Measurements from ENCODE around the gene ACMSD.
"Not testable (repeated sequence)": the region's sequence is repeated elsewhere in the genome, so short reads cannot be mapped to it uniquely, and the experiment has no call there.

ACMSD gene

GRCh38 chr2:134800341-134800740 is 38.1 kb upstream of the ACMSD start:
- no peak overlapping the region for H3K4me3 ChIP-seq (ENCODE audit: low read length)
- TF ChIP-seq CTCF (IDR thresholded peaks at IDR 0.05; ENCODE audit: insufficient read depth, low read depth, low read length, missing control alignments), result no peak
- DNase-seq (ENCODE audit: low read depth), result no peak

- DNase-seq (ENCODE audit: low read depth); H3K4me3 ChIP-seq (ENCODE audit: low read length): not testable (repeated sequence)
Observed at GRCh38 chr2:134803609-134804405, 34.6 kb upstream of the ACMSD start.

GRCh38 chr2:134815741-134816140 is 22.7 kb upstream of the ACMSD start:
- no peak overlapping the region for H3K4me3 ChIP-seq (ENCODE audit: low read length)
- DNase-seq (ENCODE audit: low read depth), result no peak
- no peak for TF ChIP-seq CTCF (IDR thresholded peaks at IDR 0.05; ENCODE audit: insufficient read depth, low read depth, low read length, missing control alignments)

GRCh38 chr2:134818321-134818720 is 20.1 kb upstream of the ACMSD start:
- TF ChIP-seq CTCF (IDR thresholded peaks at IDR 0.05; ENCODE audit: insufficient read depth, low read depth, low read length, missing control alignments), result no peak
- peak; percentile 96 for DNase-seq (ENCODE audit: low read depth)
- no peak overlapping the region for H3K4me3 ChIP-seq (ENCODE audit: low read length)

DNA sequence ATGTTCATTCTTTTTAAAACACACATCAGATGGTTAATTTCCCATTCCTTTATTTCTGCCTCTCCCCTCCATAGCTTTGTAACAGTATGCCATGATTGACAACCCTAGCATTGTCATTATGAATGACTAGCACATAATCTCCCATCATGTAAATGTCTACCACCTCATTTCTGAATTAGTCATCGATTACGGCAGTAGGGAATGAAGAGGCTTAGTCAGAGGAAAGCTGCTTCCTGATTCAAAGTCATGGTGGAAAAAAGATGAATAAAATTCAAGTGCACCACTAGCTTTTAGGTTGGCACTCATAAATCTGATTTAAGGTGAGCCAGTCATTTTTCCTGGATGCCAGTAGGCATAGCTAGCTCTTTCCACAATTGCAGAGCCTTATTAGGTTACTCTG is 19.1 kb upstream of the ACMSD start:
- no peak for TF ChIP-seq CTCF (IDR thresholded peaks at IDR 0.05; ENCODE audit: insufficient read depth, low read depth, low read length, missing control alignments)
- H3K4me3 ChIP-seq (ENCODE audit: low read length), result no peak overlapping the region
- DNase-seq (ENCODE audit: low read depth), result peak; percentile 94

GRCh38 chr2:134823431-134823830 is 15.0 kb upstream of the ACMSD start:
- H3K4me3 ChIP-seq (ENCODE audit: low read length), result no peak overlapping the region
- no peak for DNase-seq (ENCODE audit: low read depth)
- no peak for TF ChIP-seq CTCF (IDR thresholded peaks at IDR 0.05; ENCODE audit: insufficient read depth, low read depth, low read length, missing control alignments)

DNA sequence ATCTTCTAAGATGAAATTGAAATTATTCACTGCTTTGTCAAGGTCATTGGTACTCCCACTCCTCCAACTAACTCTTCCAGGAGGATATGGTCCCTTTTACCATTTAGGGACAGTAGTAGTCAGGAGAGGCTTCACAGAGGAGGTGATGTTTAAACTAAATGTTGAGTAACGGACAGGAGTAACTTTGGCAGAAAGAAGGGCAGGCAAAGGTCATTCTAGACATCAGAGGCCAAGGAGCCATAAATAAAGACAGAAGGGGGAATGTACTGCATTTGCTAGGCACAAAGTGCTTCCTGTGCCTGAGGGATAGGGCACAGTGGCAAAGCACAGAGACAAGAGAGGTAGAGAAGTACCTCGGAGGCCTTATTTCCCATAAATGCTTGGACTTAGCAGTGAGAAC is 14.6 kb upstream of the ACMSD start:
- no peak for TF ChIP-seq CTCF (IDR thresholded peaks at IDR 0.05; ENCODE audit: insufficient read depth, low read depth, low read length, missing control alignments)
- DNase-seq (ENCODE audit: low read depth), result no peak
- H3K4me3 ChIP-seq (ENCODE audit: low read length), result no peak overlapping the region

GRCh38 chr2:134825716-134826115 is 12.7 kb upstream of the ACMSD start:
- not testable (repeated sequence) for DNase-seq (ENCODE audit: low read depth); H3K4me3 ChIP-seq (ENCODE audit: low read length)
